Measurements from ENCODE around the gene TGFBR2. TPM values are rescaled to one million over a fixed set of nuclear protein-coding genes. Genes with fewer than 3 reads are reported as not detected.
"Not testable (repeated sequence)": the region's sequence is repeated elsewhere in the genome, so short reads cannot be mapped to it uniquely, and the experiment has no call there.

The TGFBR2 gene
- total RNA-seq, 1 donor from 2014 or later = 329 TPM

GRCh38 chr3:30621576-30621975 is 15.2 kb downstream of the TGFBR2 start:
- no peak for TF ChIP-seq CTCF (IDR thresholded peaks at IDR 0.05)
- no peak for ATAC-seq
- Histone ChIP-seq H3K36me3 (peaks cover 32% of the 10 kb centered on the region), H3K4me3 (no peak overlapping the region), H3K4me1 (peaks cover 85% of the 10 kb centered on the region), H3K27ac (peak overlapping the region; percentile 2), H3K27me3 (no peaks in the 10 kb centered on the region), H3K9me3 (no peaks in the 10 kb centered on the region)
- no peak for DNase-seq
- intact Hi-C loops (cut with DNase I) = no loop called here

GRCh38 chr3:30622047-30622545 is 15.7 kb downstream of the TGFBR2 start:
- no peaks in the 10 kb centered on the region for H3K9me3 ChIP-seq
- H3K4me1 ChIP-seq = peaks cover 85% of the 10 kb centered on the region
- H3K27me3 ChIP-seq = no peaks in the 10 kb centered on the region
- no peak overlapping the region for H3K27ac ChIP-seq
- ATAC-seq (no peak), DNase-seq (no peak)
- no peak for TF ChIP-seq CTCF (IDR thresholded peaks at IDR 0.05)
- H3K4me3 ChIP-seq = no peak overlapping the region
- H3K36me3 ChIP-seq = peaks cover 32% of the 10 kb centered on the region
- intact Hi-C loops (cut with DNase I) = no loop called here

GRCh38 chr3:30622790-30623189 is 16.4 kb downstream of the TGFBR2 start:
- peaks cover 87% of the 10 kb centered on the region for H3K4me1 ChIP-seq
- TF ChIP-seq CTCF (IDR thresholded peaks at IDR 0.05) = no peak
- H3K36me3 ChIP-seq = peaks cover 37% of the 10 kb centered on the region
- H3K9me3 ChIP-seq = no peaks in the 10 kb centered on the region
- H3K27ac ChIP-seq = no peak overlapping the region
- H3K4me3 ChIP-seq = no peak overlapping the region
- DNase-seq (no peak), ATAC-seq (no peak)
- no peaks in the 10 kb centered on the region for H3K27me3 ChIP-seq
- intact Hi-C loops (cut with DNase I) = no loop called here

GRCh38 chr3:30623351-30623750 is 16.9 kb downstream of the TGFBR2 start:
- intact Hi-C loops (cut with DNase I) = no loop called here
- TF ChIP-seq CTCF (IDR thresholded peaks at IDR 0.05) = no peak
- Histone ChIP-seq H3K4me3 (no peak overlapping the region), H3K9me3 (no peaks in the 10 kb centered on the region), H3K27me3 (no peaks in the 10 kb centered on the region), H3K27ac (no peak overlapping the region), H3K4me1 (peaks cover 87% of the 10 kb centered on the region), H3K36me3 (peaks cover 40% of the 10 kb centered on the region)
- no peak for ATAC-seq
- DNase-seq = no peak

- DNase-seq; intact Hi-C loops (cut with DNase I); ATAC-seq; H3K27me3 ChIP-seq; H3K4me3 ChIP-seq; H3K27ac ChIP-seq; H3K9me3 ChIP-seq: not testable (repeated sequence)
- peaks cover 90% of the 10 kb centered on the region for H3K4me1 ChIP-seq
- H3K36me3 ChIP-seq = peaks cover 47% of the 10 kb centered on the region
These were observed 18.1 kb downstream of the TGFBR2 start for GRCh38 chr3:30624480-30624879.

- no peak for DNase-seq
- Histone ChIP-seq H3K36me3 (peaks cover 42% of the 10 kb centered on the region), H3K9me3 (no peaks in the 10 kb centered on the region), H3K4me3 (no peak overlapping the region), H3K27ac (peak overlapping the region; percentile 32), H3K27me3 (no peaks in the 10 kb centered on the region), H3K4me1 (peaks cover 91% of the 10 kb centered on the region)
- intact Hi-C loops (cut with DNase I) = no loop called here
- no peak for ATAC-seq
- TF ChIP-seq CTCF (IDR thresholded peaks at IDR 0.05) = no peak
These were observed 19.4 kb downstream of the TGFBR2 start for GRCh38 chr3:30625541-30626438.

Data from upper lobe of right lung (tissue), 1 donor.